Measurements from ENCODE around the gene ALKBH1.
"Not testable (repeated sequence)": the region's sequence is repeated elsewhere in the genome, so short reads cannot be mapped to it uniquely, and the experiment has no call there.

Gene ALKBH1

DNA sequence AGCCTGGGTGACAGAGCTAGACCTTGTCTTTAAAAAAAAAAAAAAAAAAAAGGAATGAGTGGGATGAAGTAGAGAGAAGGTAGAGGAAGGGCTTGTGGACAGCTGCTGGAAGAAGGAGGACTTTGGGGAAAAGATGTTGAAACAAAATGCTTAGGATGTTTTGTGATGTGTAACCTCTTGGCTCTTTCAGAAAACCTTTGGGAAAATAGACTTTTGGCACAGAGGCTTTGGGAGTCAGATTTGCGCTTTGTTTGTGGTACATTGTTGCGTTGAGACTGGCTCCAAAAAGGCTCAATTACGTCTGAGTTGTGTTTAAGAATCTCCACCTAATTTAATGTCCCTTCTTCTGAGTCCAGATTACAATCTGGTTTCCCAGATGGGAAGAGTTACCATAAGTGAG is 58.5 kb downstream of the ALKBH1 start:
- peaks cover 9% of the 10 kb centered on the region for H3K4me1 Mint-ChIP-seq
- no peaks in the 10 kb centered on the region for H3K36me3 Mint-ChIP-seq
- peaks cover 18% of the 10 kb centered on the region for H3K27me3 Mint-ChIP-seq
- DNase-seq = no peak
- no peak overlapping the region for H3K4me3 Mint-ChIP-seq
- CTCF ChIA-PET = no interaction called here
- H3K27ac Mint-ChIP-seq = no peak overlapping the region
- no peaks in the 10 kb centered on the region for H3K9me3 Mint-ChIP-seq

DNA sequence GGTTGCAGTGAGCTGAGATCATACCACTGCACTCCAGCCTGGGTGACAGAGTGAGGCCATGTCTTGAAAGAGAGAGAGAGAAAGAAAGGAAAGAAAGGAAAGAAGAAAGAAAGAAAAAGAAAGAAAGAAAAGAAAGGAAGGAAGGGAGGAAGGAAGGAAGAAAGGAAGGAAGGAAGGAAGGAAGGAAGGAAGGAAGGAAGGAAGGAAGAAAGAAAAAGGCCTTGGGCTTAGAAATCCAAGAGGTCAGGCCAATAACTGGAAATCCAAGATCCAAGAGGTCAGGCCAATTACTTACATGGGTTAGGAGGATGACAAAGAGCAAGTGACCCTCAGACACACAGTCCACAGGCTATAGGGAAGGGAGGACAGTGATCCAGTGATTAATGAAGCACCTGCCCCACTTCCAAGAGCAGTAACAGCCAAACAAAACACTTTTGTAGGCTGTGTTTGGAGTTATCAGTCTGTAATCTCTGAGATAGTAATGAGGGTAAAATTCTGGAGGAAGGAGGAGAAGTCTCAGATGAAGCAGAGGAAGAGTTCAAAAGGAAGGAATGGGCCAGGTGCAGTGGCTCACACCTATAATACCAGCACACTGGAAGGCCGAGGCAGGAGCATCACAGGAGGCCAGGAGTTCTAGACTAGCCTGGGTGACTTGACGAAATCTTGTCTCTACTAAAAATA is 59.2 kb downstream of the ALKBH1 start:
- no peak for DNase-seq
- H3K27me3 Mint-ChIP-seq = peaks cover 18% of the 10 kb centered on the region
- no peak overlapping the region for H3K4me3 Mint-ChIP-seq
- H3K4me1 Mint-ChIP-seq = peaks cover 6% of the 10 kb centered on the region
- no peak overlapping the region for H3K27ac Mint-ChIP-seq
- H3K9me3 Mint-ChIP-seq = no peaks in the 10 kb centered on the region
- CTCF ChIA-PET = no interaction called here
- no peaks in the 10 kb centered on the region for H3K36me3 Mint-ChIP-seq

DNA sequence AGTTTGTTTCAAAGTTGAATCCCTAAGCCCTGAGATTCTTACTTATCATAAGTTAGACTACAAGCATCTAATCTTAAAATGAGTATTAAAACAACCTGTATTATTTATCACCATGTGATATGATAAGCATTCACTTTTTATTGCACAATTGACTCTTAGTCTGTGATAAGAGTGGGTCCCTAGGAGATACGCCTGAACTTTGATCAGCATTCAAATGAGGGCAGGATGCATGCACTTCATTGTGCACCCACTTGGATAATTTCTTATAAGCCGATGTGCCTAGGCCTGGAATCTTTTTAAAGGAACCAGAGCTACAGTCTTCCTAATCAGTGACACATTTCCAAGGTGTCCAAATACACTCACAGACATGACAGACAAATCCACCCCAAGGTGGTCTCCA is 60.0 kb downstream of the ALKBH1 start:
- Mint-ChIP-seq H3K27me3 (peaks cover 18% of the 10 kb centered on the region), H3K4me3 (no peak overlapping the region), H3K4me1 (peaks cover 4% of the 10 kb centered on the region)

DNA sequence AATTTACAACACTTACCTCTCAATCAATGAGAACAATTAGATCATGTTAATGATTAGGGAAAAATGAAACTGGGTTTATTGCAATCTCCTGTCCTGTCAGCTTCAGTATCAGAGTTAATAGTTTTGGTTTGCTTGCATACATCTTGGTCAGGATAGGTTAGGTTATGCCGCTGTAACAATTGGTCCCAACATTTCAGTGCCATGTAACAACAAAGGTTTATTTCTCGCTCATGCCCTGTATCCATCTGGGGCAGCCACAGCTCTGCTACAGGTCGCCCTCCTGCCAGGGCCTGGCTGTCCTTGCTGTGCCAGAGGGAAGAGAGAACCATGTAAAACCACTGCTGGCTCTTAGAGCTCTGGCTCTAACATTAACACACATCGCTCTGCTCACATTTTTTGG is 60.9 kb downstream of the ALKBH1 start:
- no peaks in the 10 kb centered on the region for H3K9me3 Mint-ChIP-seq
- no peaks in the 10 kb centered on the region for H3K36me3 Mint-ChIP-seq
- peaks cover 21% of the 10 kb centered on the region for H3K27me3 Mint-ChIP-seq
- DNase-seq = no peak
- peaks cover 10% of the 10 kb centered on the region for H3K4me1 Mint-ChIP-seq
- H3K27ac Mint-ChIP-seq = no peak overlapping the region
- no peak overlapping the region for H3K4me3 Mint-ChIP-seq
- CTCF ChIA-PET = interaction anchor here (1.4 kb wide), 1 partner anchor 9 kb away, joined by 5 read pairs; no protein-coding TSS in a partner anchor

More for the DNA sequence above, 60.0 kb downstream of the ALKBH1 start:
- H3K27ac Mint-ChIP-seq = no peak overlapping the region
- DNase-seq = no peak
- H3K36me3 Mint-ChIP-seq = no peaks in the 10 kb centered on the region
- H3K9me3 Mint-ChIP-seq = no peaks in the 10 kb centered on the region
- CTCF ChIA-PET = no interaction called here

DNA sequence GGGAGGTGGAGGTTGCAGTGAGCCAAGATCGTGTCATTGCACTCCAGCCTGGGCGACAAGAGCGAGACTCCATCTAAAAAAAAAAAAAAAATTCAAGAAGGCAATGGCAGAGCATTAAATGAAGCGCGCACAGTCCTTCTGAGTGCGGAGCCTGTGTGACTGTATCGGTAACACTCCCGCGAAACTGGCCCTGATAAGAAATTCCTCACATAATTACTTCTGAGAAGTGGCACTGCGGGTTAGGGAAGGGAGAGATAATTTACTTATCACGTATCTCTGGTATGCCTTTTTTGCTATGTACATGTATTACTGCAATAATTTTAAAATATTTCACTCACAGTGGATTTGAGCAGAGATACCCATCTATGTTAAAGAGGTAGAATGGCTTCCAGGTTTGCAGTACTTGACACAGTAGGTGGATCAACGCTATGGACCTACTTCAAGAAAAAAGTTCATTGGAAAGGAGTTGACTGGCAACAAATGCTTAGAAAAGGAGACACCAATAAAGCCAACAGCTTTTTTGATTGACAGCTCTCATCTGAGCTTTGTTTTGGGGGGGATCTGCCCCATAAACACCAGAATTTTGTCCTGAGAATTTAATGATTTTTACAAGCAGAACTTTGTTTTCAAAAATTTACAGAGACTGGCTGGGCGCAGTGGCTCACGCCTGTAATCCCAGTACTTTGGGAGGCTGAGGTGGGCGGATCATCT is 62.1 kb downstream of the ALKBH1 start:
- no peak overlapping the region for H3K27ac Mint-ChIP-seq
- H3K9me3 Mint-ChIP-seq = no peaks in the 10 kb centered on the region
- peaks cover 20% of the 10 kb centered on the region for H3K4me1 Mint-ChIP-seq
- CTCF ChIA-PET = interaction anchor here (1.4 kb wide), 1 partner anchor 10 kb away, joined by 5 read pairs; no protein-coding TSS in a partner anchor
- DNase-seq = no peak
- no peak overlapping the region for H3K4me3 Mint-ChIP-seq
- peaks cover 24% of the 10 kb centered on the region for H3K27me3 Mint-ChIP-seq
- no peaks in the 10 kb centered on the region for H3K36me3 Mint-ChIP-seq

DNA sequence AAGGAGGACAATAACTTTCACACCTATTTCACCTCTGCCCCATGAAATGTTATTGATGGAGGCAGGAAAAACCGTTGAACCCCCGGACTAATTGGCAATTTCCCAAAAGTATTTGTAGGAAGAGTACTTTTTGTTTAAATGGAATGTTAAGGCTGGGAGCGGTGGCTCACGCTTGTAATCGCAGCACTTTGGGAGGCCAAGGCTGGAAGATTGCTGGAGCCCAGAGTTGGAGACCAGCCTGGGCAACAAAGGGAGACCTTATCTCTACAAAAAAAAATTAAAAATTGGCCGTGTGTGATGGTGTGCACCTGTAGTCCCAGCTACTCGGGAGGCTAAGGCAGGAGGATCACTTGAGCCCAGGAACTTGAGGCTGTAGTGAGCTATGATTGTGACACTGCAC is 65.4 kb downstream of the ALKBH1 start:
- DNase-seq = no peak
- peaks cover 20% of the 10 kb centered on the region for H3K4me1 Mint-ChIP-seq
- peak overlapping the region; percentile 88 for H3K27ac Mint-ChIP-seq
- H3K36me3 Mint-ChIP-seq = no peaks in the 10 kb centered on the region
- H3K9me3 Mint-ChIP-seq = peaks cover 4% of the 10 kb centered on the region
- CTCF ChIA-PET = no interaction called here
- peaks cover 11% of the 10 kb centered on the region for H3K27me3 Mint-ChIP-seq
- peak overlapping the region; percentile 73 for H3K4me3 Mint-ChIP-seq

DNA sequence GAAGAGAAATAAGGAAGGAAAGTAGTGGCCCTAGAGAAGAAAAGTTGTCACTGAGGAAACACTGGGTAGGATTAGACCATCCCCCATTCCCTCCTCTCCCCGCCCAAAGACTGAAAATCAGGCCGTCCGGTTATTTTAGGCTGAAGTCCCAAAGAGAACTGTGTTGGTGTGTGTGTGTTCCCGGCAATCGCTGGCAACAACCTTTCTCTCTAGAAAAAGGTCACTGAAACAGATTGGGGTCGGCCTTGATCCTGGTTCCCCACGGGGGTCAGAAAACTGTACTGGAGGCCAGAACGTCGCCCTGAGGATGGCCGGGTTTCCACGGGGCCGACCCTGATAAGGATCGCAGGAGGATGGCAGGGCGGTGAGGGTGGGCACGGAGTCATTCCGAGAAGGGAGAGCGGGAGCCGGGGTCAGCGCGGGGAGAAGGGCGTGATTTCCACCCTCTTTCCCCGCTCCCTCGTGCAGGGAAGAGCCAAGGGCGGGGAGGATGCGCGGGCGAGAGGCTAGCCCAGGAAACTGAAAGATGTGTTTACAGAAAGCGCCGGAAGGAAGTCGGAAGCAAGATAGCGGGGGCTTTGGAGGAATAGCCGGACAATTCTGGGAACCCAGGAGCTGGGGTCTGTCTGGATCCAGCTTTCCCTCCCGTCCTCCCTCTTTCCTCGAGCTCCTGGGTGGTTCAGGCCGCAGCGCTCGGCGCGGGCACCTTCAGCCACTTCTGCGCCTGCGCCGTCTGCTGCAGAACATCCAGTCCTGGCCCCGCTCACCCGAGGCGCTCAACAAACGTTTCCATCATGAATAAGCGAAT is 66.1 kb downstream of the ALKBH1 start:
- peaks cover 6% of the 10 kb centered on the region for H3K27me3 Mint-ChIP-seq
- peak overlapping the region; percentile 73 for H3K4me3 Mint-ChIP-seq
- peaks cover 6% of the 10 kb centered on the region for H3K9me3 Mint-ChIP-seq
- H3K4me1 Mint-ChIP-seq = peaks cover 20% of the 10 kb centered on the region
- DNase-seq = peak; percentile 71
- CTCF ChIA-PET = no interaction called here
- peak overlapping the region; percentile 88 for H3K27ac Mint-ChIP-seq
- no peaks in the 10 kb centered on the region for H3K36me3 Mint-ChIP-seq

DNA sequence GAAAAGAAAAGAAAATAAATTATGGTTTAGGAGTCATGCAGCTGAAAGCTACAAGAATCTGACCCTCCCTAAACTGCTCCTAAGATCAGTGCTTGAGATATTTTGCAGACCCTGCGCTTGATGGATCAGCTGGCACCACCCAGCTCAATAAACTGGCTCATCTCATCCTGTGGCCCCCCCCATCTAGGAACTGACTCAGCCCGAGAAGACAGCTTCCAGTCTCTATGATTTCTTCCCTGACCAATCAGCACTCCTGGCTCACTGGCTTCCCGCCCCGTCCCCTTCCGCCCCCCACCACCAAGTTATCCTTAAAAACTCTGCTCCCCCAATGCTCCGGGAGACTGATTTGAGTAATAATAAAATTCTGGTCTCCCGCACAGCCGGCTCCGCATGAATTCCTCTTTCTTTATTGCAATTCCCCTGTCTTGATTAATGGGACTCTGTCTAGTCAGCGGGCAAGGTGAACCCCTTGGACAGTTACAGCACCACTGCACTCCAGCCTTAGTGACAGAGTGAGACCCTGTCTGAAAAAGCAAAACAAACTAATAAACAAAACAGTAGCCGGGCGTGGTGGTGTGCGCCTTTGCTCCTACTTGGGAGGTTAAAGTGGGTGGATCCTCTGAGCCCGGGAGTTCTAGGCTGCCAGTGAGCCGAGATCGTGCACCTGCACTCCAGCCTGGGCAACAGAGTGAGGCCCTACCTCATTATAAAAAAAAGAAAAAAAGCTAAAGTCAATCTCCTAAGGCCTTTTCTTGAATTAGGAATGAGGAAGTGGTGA is 66.9 kb downstream of the ALKBH1 start:
- peak overlapping the region; percentile 88 for H3K27ac Mint-ChIP-seq
- CTCF ChIA-PET = no interaction called here
- peaks cover 6% of the 10 kb centered on the region for H3K27me3 Mint-ChIP-seq
- DNase-seq = no peak
- H3K36me3 Mint-ChIP-seq = no peaks in the 10 kb centered on the region
- peaks cover 20% of the 10 kb centered on the region for H3K4me1 Mint-ChIP-seq
- H3K4me3 Mint-ChIP-seq = peak overlapping the region; percentile 73
- peaks cover 6% of the 10 kb centered on the region for H3K9me3 Mint-ChIP-seq

DNA sequence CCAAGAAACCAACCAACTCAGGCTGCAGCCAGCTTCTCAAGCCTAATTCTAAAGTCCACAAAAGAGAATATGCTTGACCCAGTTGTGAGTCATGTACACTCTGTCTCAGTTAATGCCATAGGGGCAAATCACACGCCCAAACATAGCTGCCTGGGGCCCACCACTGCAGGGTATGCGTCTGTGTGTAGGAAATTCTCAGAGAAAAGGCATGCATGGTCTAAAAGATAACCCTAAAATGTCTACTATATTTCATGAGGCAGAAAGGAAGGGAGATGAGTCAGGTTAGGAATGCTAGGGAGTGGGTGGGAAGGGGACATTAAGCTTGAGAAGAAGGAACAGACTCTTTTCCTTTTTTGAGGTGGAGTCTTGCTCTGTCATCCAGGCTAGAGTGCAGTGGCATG is 69.1 kb downstream of the ALKBH1 start:
- H3K4me3 Mint-ChIP-seq = no peak overlapping the region
- H3K9me3 Mint-ChIP-seq = peaks cover 13% of the 10 kb centered on the region
- DNase-seq = no peak
- no peaks in the 10 kb centered on the region for H3K36me3 Mint-ChIP-seq
- peaks cover 20% of the 10 kb centered on the region for H3K4me1 Mint-ChIP-seq
- no peak overlapping the region for H3K27ac Mint-ChIP-seq
- CTCF ChIA-PET = no interaction called here
- peaks cover 6% of the 10 kb centered on the region for H3K27me3 Mint-ChIP-seq

DNA sequence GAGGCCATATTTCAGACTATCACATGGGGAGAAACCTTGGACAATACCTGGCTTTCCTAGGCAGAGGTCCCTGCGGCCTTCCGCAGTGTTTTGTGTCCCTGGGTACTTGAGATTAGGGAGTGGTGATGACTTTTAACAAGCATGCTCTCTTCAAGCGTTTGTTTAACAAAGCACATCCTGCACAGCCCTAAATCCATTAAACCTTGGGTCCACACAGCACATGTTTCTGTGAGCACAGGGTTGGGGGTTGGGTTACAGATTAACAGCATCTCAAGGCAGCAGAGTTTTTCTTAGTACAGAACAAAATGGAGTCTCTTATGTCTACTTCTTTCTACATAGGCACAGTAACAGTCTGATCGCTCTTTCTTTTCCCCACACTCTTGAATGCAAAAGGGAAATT is 72.0 kb downstream of the ALKBH1 start:
- H3K4me1 Mint-ChIP-seq, H3K27me3 Mint-ChIP-seq, DNase-seq, H3K36me3 Mint-ChIP-seq, H3K4me3 Mint-ChIP-seq, H3K27ac Mint-ChIP-seq, CTCF ChIA-PET: not testable (repeated sequence)
- H3K9me3 Mint-ChIP-seq = peaks cover 19% of the 10 kb centered on the region

DNA sequence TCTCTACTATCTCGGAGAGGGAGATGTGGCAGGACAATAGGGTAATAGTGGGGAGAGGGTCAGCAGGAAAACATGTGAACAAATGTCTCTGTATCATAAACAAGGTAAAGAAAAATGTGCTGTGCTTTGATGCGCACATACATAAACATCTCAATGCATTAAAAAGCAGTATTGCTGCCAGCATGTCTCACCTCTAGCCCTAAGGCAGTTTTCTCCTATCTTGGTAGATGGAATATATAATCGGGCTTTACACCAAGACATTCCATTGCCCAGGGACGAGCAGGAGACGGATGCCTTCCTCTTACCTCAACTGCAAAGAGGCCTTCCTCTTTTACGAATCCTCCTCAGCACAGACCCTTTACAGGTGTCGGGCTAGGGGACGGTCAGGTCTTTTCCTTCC is 72.4 kb downstream of the ALKBH1 start:
- CTCF ChIA-PET, H3K27ac Mint-ChIP-seq, H3K4me3 Mint-ChIP-seq, DNase-seq, H3K4me1 Mint-ChIP-seq, H3K27me3 Mint-ChIP-seq, H3K36me3 Mint-ChIP-seq: not testable (repeated sequence)
- H3K9me3 Mint-ChIP-seq = peaks cover 19% of the 10 kb centered on the region

DNA sequence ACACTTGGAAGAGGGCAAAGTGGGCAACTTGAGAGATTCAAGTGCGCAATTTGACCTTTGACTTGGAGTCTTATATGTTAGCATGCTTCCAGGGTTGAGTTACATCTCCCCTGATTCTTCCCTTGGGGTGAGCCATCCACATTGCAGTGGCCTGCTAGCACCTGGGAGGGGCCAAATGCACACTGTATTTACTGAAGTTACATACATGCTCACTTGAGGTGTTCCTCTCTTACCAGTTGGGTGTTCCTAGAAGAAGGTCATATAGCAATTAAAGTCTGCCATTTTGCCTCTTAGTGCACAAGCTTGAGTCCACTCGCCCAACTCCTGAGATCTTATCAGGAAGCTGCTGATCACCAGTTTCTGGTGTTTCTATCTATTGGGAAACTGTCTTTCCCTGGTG is 77.7 kb downstream of the ALKBH1 start:
- Mint-ChIP-seq H3K4me3 (no peak overlapping the region), H3K4me1 (peaks cover 3% of the 10 kb centered on the region)

DNA sequence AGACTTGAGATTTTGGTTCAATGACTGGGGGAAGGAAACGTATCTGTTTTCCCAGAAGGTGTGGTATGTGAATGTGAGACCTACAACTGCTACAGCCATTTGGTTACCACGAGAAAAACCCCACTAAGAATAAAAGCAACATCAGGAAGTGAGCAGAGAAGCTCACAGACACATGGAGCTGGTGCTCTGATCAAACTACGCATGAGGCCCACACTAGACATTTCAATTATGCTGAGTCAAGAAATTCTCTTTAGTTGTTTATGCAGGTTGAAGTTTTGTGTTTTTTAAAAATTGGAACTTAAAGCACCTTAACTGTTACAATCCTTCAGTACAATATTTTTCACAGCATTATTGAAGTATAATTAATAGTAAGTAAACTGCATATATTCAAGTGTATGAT is 82.5 kb downstream of the ALKBH1 start:
- H3K4me3 Mint-ChIP-seq = no peak overlapping the region
- CTCF ChIA-PET = no interaction called here
- no peak overlapping the region for H3K27ac Mint-ChIP-seq
- no peak for DNase-seq
- H3K4me1 Mint-ChIP-seq = peaks cover 4% of the 10 kb centered on the region
- H3K36me3 Mint-ChIP-seq = peaks cover 2% of the 10 kb centered on the region
- H3K27me3 Mint-ChIP-seq = peaks cover 11% of the 10 kb centered on the region
- H3K9me3 Mint-ChIP-seq = peaks cover 8% of the 10 kb centered on the region

More for the DNA sequence above, 77.7 kb downstream of the ALKBH1 start:
- CTCF ChIA-PET = no interaction called here
- Mint-ChIP-seq H3K9me3 (peaks cover 18% of the 10 kb centered on the region), H3K27ac (no peak overlapping the region), H3K27me3 (peaks cover 13% of the 10 kb centered on the region), H3K36me3 (peaks cover 2% of the 10 kb centered on the region)
- DNase-seq = no peak

DNA sequence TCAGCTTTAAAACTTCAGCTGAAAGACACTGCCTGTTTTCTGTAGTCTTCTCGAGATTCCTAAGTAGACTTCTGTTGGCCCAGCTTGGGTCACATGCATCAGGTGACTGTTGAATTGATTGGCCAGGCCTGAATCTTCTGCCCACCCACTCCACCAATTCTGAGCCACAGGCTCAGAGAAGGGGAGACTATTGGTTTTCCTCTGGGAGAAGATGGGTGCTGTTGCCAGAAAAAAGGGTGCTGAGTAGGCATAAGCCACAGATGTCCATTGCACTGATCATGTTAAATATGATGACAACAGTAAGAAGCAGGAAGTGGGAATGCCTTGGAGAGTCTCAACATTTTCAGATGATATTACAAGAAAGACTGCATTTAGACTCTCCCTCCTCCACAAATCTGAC is 84.6 kb downstream of the ALKBH1 start:
- no peak overlapping the region for H3K4me3 Mint-ChIP-seq
- H3K36me3 Mint-ChIP-seq = peaks cover 2% of the 10 kb centered on the region
- DNase-seq = no peak
- peaks cover 14% of the 10 kb centered on the region for H3K27me3 Mint-ChIP-seq
- H3K9me3 Mint-ChIP-seq = no peaks in the 10 kb centered on the region
- H3K27ac Mint-ChIP-seq = no peak overlapping the region
- CTCF ChIA-PET = no interaction called here
- peaks cover 4% of the 10 kb centered on the region for H3K4me1 Mint-ChIP-seq
